Vagina (tissue), 2 donors: Measurements from ENCODE around the gene MGAT5. TPM values are rescaled to one million over a fixed set of nuclear protein-coding genes. Genes with fewer than 3 reads are reported as not detected.

ENCODE experiments used
- DNase-seq, 2 donors: peaks; one replicate each; pipeline ENCODE4 v3.0.0-alpha.2; 2017; ENCODE audit errors: extremely low spot score in 2 of 2
- H3K27ac ChIP-seq: fragments of 200-600 bp; sonication (generic); one replicate; pipeline ENCODE4 v1.5.1; 2019
- H3K27me3 ChIP-seq: fragments of 200-600 bp; sonication (generic); one replicate; pipeline ENCODE4 v1.5.1; 2019
- H3K36me3 ChIP-seq, 2 donors: fragments of 200-600 bp; sonication (generic); one replicate each; pipeline ENCODE4 v1.5.1; 2017 to 2019
- H3K4me1 ChIP-seq: fragments of 200-600 bp; sonication (generic); one replicate; pipeline ENCODE4 v1.5.1; 2019
- H3K4me3 ChIP-seq, 2 donors: fragments of 200-600 bp; sonication (generic); 1 replicate in 1 of 2; 2 replicates in 1 of 2; pipeline ENCODE4 v1.5.1; 2016 to 2019
- H3K9me3 ChIP-seq: fragments of 200-600 bp; sonication (generic); one replicate; pipeline ENCODE4 v1.5.1; 2019
- POLR2A ChIP-seq, 2 donors: fragments of 450-650 bp; IDR thresholded peaks; one replicate each; pipeline ENCODE4 v1.6.1; 2017; ENCODE audit warnings: antibody characterized with exemption in 2 of 2, mild to moderate bottlenecking in 2 of 2, moderate library complexity in 2 of 2
- POLR2AphosphoS5 ChIP-seq, 2 donors: sonication (generic); formaldehyde crosslinking; IDR thresholded peaks; one replicate each; pipeline ENCODE4 v1.9.0; 2017; ENCODE audit warnings: antibody characterized with exemption in 2 of 2, mild to moderate bottlenecking in 2 of 2, low read depth in 1 of 2; ENCODE audit not compliant: insufficient read depth in 1 of 2
- intact Hi-C: fragments of 100-400 bp; cut with DNase I; formaldehyde crosslinking; loops from one replicate; pipeline ENCODE4 v1.15.1; 2023
- total RNA-seq: library from RNA; depleted of rRNA; stranded (reverse); fragments of >200 nt; gene quantifications from one replicate; pipeline ENCODE4 v1.2.3, GENCODE V29; 2016
- TF ChIP-seq, protein P1 (sequence below), 3 experiments: fragments of 450-650 bp in 2 of 3; fragments of 200-600 bp in 1 of 3; sonication (generic) in 1 of 3; IDR thresholded peaks; one replicate each; pipeline ENCODE4 v1.5.1; 2017 to 2019; ENCODE audit warnings: antibody characterized with exemption in 3 of 3, mild to moderate bottlenecking in 2 of 3, moderate library complexity in 2 of 3

MGAT5 gene
- total RNA-seq, 1 donor from 2014 or later, result 16.7 TPM

DNA sequence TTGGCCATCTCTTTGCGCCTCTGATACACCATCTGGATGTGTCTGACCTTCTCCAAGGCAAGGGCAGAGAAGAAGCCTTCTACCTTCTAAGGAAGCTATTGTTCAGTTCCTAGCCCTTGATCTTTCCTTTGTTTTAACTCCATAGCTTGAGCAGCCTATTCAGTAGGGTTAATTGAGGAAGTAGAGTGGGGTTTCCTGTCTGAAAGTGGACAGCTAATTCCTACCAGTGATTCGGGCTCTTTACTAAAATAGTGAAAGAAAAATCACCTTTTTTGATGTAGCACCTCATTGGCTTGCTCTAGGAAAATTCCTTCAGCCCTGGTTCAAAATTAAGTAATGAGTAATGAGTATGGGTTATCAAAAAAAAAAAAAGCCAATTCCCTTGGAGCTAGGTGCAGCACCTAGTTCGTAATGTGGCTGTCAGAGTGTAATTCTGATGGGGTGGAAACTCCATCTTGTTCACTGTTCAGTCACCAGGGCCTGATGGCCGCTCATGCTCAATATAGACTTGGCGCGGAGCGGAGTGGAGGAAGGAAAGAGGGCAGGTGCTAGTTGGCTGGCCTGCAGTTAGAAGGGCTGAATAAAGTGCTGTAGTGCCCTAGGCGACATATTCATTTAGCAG is 2.9 kb upstream of the MGAT5 start:
- no peak overlapping the region for H3K27ac ChIP-seq
- H3K27me3 ChIP-seq, result no peaks in the 10 kb centered on the region
- no peaks in the 10 kb centered on the region for H3K36me3 ChIP-seq
- peaks cover 18% of the 10 kb centered on the region for H3K4me1 ChIP-seq
- intact Hi-C loops, result no loop called here
- DNase-seq, result no peak
- TF ChIP-seq POLR2A (IDR thresholded peaks at IDR 0.05) (no peak), POLR2AphosphoS5 (IDR thresholded peaks at IDR 0.05; ENCODE audit: insufficient read depth in 1 of 2, low read depth in 1 of 2) (no peak)
- TF ChIP-seq, protein P1, sequence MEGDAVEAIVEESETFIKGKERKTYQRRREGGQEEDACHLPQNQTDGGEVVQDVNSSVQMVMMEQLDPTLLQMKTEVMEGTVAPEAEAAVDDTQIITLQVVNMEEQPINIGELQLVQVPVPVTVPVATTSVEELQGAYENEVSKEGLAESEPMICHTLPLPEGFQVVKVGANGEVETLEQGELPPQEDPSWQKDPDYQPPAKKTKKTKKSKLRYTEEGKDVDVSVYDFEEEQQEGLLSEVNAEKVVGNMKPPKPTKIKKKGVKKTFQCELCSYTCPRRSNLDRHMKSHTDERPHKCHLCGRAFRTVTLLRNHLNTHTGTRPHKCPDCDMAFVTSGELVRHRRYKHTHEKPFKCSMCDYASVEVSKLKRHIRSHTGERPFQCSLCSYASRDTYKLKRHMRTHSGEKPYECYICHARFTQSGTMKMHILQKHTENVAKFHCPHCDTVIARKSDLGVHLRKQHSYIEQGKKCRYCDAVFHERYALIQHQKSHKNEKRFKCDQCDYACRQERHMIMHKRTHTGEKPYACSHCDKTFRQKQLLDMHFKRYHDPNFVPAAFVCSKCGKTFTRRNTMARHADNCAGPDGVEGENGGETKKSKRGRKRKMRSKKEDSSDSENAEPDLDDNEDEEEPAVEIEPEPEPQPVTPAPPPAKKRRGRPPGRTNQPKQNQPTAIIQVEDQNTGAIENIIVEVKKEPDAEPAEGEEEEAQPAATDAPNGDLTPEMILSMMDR (IDR thresholded peaks at IDR 0.05), result no peak
- no peak overlapping the region for H3K4me3 ChIP-seq
- no peaks in the 10 kb centered on the region for H3K9me3 ChIP-seq

DNA sequence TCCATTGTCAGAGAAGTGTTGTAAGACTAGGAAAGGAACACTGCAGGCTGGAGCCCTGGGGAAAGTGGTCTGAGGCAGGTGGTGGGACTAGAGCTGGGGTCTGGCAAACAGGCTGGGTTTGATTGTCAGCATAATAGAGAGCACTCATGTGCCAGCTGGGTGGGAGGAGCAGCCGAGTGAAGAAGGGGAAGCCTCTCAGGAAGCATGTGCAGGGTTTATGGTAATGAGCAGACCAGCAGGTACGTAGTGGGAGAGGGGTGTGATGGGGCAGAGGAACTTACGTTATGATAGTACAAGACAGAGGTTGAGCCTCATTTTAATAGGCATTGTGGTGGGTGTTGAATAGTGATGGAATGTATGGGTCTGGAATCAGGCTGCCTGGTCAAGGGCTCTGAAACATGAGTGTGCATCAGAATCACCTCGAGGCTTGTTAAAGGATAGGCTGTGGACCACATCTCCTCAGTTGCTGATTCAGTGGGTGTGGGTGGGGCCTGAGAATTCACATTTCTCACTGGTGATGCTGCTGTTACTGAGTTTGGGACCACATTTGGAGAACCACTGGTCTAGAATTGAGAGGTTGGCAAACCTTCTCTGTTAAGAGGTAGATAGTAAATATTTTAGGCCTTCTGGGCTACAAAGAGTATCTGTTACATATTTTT is 1.7 kb upstream of the MGAT5 start:
- DNase-seq, result no peak
- Histone ChIP-seq H3K27ac (no peak overlapping the region), H3K4me3 (no peak overlapping the region), H3K27me3 (no peaks in the 10 kb centered on the region), H3K36me3 (no peaks in the 10 kb centered on the region), H3K4me1 (peaks cover 18% of the 10 kb centered on the region), H3K9me3 (no peaks in the 10 kb centered on the region)
- intact Hi-C loops, result no loop called here
- TF ChIP-seq, protein P1 (IDR thresholded peaks at IDR 0.05), result no peak
- TF ChIP-seq POLR2A (IDR thresholded peaks at IDR 0.05) (no peak), POLR2AphosphoS5 (IDR thresholded peaks at IDR 0.05; ENCODE audit: insufficient read depth in 1 of 2, low read depth in 1 of 2) (no peak)

DNA sequence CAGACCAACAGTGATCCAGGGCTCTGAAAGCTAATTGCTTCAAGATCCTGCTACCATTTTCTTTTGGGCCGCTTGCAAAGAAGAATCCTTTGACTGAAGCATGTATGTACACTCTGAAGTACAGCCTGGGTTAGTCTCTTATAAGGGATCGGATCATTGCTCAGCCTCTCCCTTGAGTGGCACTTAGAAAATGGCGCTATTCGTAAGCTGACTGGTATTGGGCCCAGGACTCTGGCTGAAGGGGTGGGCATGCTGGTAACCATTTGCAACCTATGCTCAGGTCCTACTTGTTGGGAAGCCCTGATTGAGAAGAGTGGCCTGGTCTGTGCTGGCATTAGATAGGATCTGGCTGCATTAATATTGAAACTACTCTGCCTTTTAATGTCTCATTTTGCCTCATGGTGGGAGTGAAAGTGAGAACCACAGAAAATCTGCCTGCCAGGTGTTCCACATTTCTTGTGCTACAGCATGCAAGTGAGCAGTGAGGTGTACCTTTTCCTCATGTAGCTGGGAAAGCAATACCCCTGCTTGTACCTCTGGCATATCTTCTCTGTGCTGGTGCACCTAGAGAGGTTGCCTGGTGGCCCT is 661 bp upstream of the MGAT5 start:
- no peak overlapping the region for H3K4me3 ChIP-seq
- no peak overlapping the region for H3K27ac ChIP-seq
- no peaks in the 10 kb centered on the region for H3K27me3 ChIP-seq
- DNase-seq, result no peak
- intact Hi-C loops, result no loop called here
- TF ChIP-seq, protein P1 (IDR thresholded peaks at IDR 0.05), result no peak
- TF ChIP-seq POLR2A (IDR thresholded peaks at IDR 0.05), result no peak
- TF ChIP-seq POLR2AphosphoS5 (IDR thresholded peaks at IDR 0.05; ENCODE audit: insufficient read depth in 1 of 2, low read depth in 1 of 2), result no peak
- H3K4me1 ChIP-seq, result peaks cover 24% of the 10 kb centered on the region
- no peaks in the 10 kb centered on the region for H3K9me3 ChIP-seq
- H3K36me3 ChIP-seq, result no peaks in the 10 kb centered on the region

DNA sequence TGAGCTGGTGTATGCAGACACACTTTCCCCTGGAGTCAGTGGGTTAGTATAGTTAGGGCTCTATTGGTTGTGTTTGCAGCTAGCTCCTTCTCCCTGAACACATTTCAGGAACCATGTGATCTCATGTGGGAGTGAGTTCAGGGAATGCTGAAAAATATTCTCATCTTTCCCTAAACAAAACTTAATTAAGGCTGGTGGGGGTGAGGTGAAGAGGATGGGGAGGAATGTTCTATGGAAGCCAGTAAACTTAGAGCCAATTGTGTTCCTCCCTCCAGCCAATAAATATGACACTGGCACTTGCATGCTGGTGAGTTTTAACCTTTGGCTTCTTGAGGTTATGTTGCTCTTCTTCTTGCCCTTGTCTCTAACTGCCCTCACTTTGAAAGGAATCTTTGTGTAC is 952 bp downstream of the MGAT5 start:
- Histone ChIP-seq H3K4me3 (no peak overlapping the region), H3K9me3 (no peaks in the 10 kb centered on the region), H3K27ac (no peak overlapping the region), H3K27me3 (no peaks in the 10 kb centered on the region), H3K4me1 (peaks cover 38% of the 10 kb centered on the region), H3K36me3 (no peaks in the 10 kb centered on the region)
- intact Hi-C loops, result no loop called here
- TF ChIP-seq POLR2A (IDR thresholded peaks at IDR 0.05) (no peak), POLR2AphosphoS5 (IDR thresholded peaks at IDR 0.05; ENCODE audit: insufficient read depth in 1 of 2, low read depth in 1 of 2) (no peak)
- TF ChIP-seq, protein P1 (IDR thresholded peaks at IDR 0.05), result no peak
- DNase-seq, result no peak

DNA sequence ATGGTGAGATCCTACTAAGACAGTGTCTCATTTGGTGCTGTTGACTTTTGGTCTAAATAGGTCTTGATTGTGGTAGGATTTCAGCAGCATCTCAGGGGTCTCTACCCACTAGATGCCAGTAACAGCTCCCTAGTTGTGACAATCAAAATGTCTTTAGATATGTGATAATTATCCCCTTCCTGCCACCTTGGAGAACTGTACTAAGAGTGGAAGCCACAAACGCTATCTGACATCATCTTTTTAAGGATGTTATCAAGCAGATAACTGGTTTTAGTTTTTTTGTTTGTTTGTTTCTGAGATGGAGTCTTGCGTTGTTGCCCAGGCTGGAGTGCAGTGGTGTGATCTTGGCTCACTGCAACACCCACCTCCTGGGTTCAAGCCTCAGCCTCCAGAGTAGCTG is 3.1 kb downstream of the MGAT5 start:
- H3K4me3 ChIP-seq, result no peak overlapping the region
- H3K27me3 ChIP-seq, result no peaks in the 10 kb centered on the region
- no peaks in the 10 kb centered on the region for H3K36me3 ChIP-seq
- no peak for DNase-seq
- no peak overlapping the region for H3K27ac ChIP-seq
- no peaks in the 10 kb centered on the region for H3K9me3 ChIP-seq
- intact Hi-C loops, result no loop called here
- TF ChIP-seq POLR2AphosphoS5 (IDR thresholded peaks at IDR 0.05; ENCODE audit: insufficient read depth in 1 of 2, low read depth in 1 of 2), result no peak
- no peak for TF ChIP-seq POLR2A (IDR thresholded peaks at IDR 0.05)
- TF ChIP-seq, protein P1 (IDR thresholded peaks at IDR 0.05), result no peak
- H3K4me1 ChIP-seq, result peaks cover 58% of the 10 kb centered on the region
